Measurements from ENCODE around the gene PACS1.

GRCh38 chr11:66287889-66288670, 218.0 kb downstream of the PACS1 start:
- TF ChIP-seq CTCF (IDR thresholded peaks at IDR 0.05 in 2 of 3, conservative IDR thresholded peaks at IDR 0.05 in 1 of 3; ENCODE audit: borderline replicate concordance in 1 of 3, insufficient read depth in 1 of 3, low read depth in 2 of 3, low read length in 2 of 3) (no peak), MAX (IDR thresholded peaks at IDR 0.05) (no peak), POLR2AphosphoS5 (IDR thresholded peaks at IDR 0.05; ENCODE audit: low read depth, low read length) (no peak), RAD21 (IDR thresholded peaks at IDR 0.05; ENCODE audit: low read depth) (no peak), EZH2phosphoT487 (IDR thresholded peaks at IDR 0.05; ENCODE audit: borderline replicate concordance) (no peak), ZNF274 (IDR thresholded peaks at IDR 0.05; ENCODE audit: low read depth, low read length) (no peak), SRF (IDR thresholded peaks at IDR 0.05; ENCODE audit: low read depth) (no peak), ZBTB33 (IDR thresholded peaks at IDR 0.05; ENCODE audit: extremely low read depth, insufficient replicate concordance, low read length) (no peak), ZFX (IDR thresholded peaks at IDR 0.05) (no peak)

Data from HCT116 (cell line).